CD4-positive, CD25-positive, alpha-beta regulatory T cell (primary cell): ENCODE data around the gene CUL4A. TPM values are rescaled to one million over a fixed set of nuclear protein-coding genes. Genes with fewer than 3 reads are reported as not detected.

Experiments
- ATAC-seq, 2 donors: fragments of 150-1000 bp; cut with Tn5 transposase; one replicate each; pipeline ENCODE4 v1.10.0; 2021; ENCODE audit warnings: low read depth in 2 of 2, moderate number of reproducible peaks in 2 of 2, moderate library complexity in 1 of 2
- DNase-seq, 3 donors: peaks; one replicate each; pipeline versions ENCODE4 v3.0.0 to v3.0.0-alpha.2; 2012 to 2022; ENCODE audit warnings: mixed read lengths in 1 of 3
- H3K27ac ChIP-seq: one replicate; pipeline ENCODE4 v1.7.0; 2013; ENCODE audit warnings: mild to moderate bottlenecking, low read length; ENCODE audit not compliant: insufficient read depth, poor library complexity, severe bottlenecking
- H3K27me3 ChIP-seq: one replicate; pipeline ENCODE4 v1.7.0; 2013; ENCODE audit warnings: low read length; ENCODE audit not compliant: control insufficient read depth, insufficient read depth
- H3K36me3 ChIP-seq: one replicate; pipeline ENCODE4 v1.7.0; 2013; ENCODE audit warnings: mild to moderate bottlenecking, low read length, moderate library complexity; ENCODE audit not compliant: control insufficient read depth, insufficient read depth
- H3K4me1 ChIP-seq: 2 replicates; pipeline ENCODE4 v1.7.0; 2013; ENCODE audit warnings: mild to moderate bottlenecking, low read length; ENCODE audit not compliant: insufficient read depth, control insufficient read depth, poor library complexity, severe bottlenecking
- H3K4me3 ChIP-seq: one replicate; pipeline ENCODE4 v1.7.0; 2013; ENCODE audit warnings: low read depth, mild to moderate bottlenecking, low read length, moderate library complexity
- H3K9me3 ChIP-seq, 2 experiments: 1 replicate in 1 of 2; 2 replicates in 1 of 2; pipeline ENCODE4 v1.7.0; 2013; ENCODE audit warnings: low read length in 2 of 2, mild to moderate bottlenecking in 1 of 2, moderate library complexity in 1 of 2; ENCODE audit not compliant: control insufficient read depth in 2 of 2
- H3K27ac Mint-ChIP-seq, 3 donors: one replicate each; pipeline ENCODE4 v1.8.0; 2020 to 2022; ENCODE audit warnings: mild to moderate bottlenecking in 3 of 3, mixed read lengths in 3 of 3, moderate library complexity in 2 of 3
- H3K27me3 Mint-ChIP-seq: one replicate; pipeline ENCODE4 v1.8.0; 2022; ENCODE audit warnings: mild to moderate bottlenecking, mixed read lengths
- H3K36me3 Mint-ChIP-seq: one replicate; pipeline ENCODE4 v1.8.0; 2020; ENCODE audit warnings: mixed read lengths
- H3K4me1 Mint-ChIP-seq, 4 donors: one replicate each; pipeline ENCODE4 v1.8.0; 2020 to 2022; ENCODE audit warnings: mixed read lengths in 4 of 4, mild to moderate bottlenecking in 1 of 4
- H3K4me3 Mint-ChIP-seq, 4 donors: one replicate each; pipeline ENCODE4 v1.8.0; 2020 to 2022; ENCODE audit warnings: mild to moderate bottlenecking in 4 of 4, mixed read lengths in 4 of 4, moderate library complexity in 3 of 4
- H3K9me3 Mint-ChIP-seq, 7 donors: one replicate each; pipeline ENCODE4 v1.8.0; 2020 to 2022; ENCODE audit warnings: mixed read lengths in 7 of 7, mild to moderate bottlenecking in 3 of 7, moderate library complexity in 2 of 7
- polyA plus RNA-seq, 4 donors: library from polyadenylated mRNA; unstranded; fragments of 300-500 nt; fragmentation: Illumina TruSeq; gene quantifications; one replicate each; pipeline ENCODE4 v1.2.3, GENCODE V29; 2021
- total RNA-seq: library from RNA; stranded (reverse); gene quantifications from one replicate; pipeline ENCODE4 v1.2.3, GENCODE V29; 2022

Gene CUL4A
- total and polyA plus RNA-seq, 5 donors from 2014 or later, result 46.5 to 76.4 (median 53.1) TPM

GRCh38 chr13:113220877-113221276 is 11.5 kb downstream of the CUL4A start:
- Histone ChIP-seq H3K27ac (no peak overlapping the region), H3K4me1 (peaks cover 3% of the 10 kb centered on the region), H3K27me3 (no peaks in the 10 kb centered on the region), H3K9me3 (no peaks in the 10 kb centered on the region), H3K36me3 (peaks cover 70% of the 10 kb centered on the region), H3K4me3 (no peak overlapping the region)
- Mint-ChIP-seq H3K27ac (no peak overlapping the region), H3K36me3 (peaks cover 36% of the 10 kb centered on the region), H3K27me3 (no peaks in the 10 kb centered on the region), H3K9me3 (no peaks in the 10 kb centered on the region), H3K4me3 (no peak overlapping the region), H3K4me1 (peaks cover 0 to 25% (median 21%) of the 10 kb centered on the region in 4 donors)
- peak in 1 of 2 donors; percentile 42 for ATAC-seq
- DNase-seq, result no peak

GRCh38 chr13:113223070-113223469 is 13.7 kb downstream of the CUL4A start:
- DNase-seq (no peak), ATAC-seq (no peak)
- Histone ChIP-seq H3K9me3 (no peaks in the 10 kb centered on the region), H3K27ac (no peak overlapping the region), H3K27me3 (no peaks in the 10 kb centered on the region), H3K36me3 (peaks cover 88% of the 10 kb centered on the region), H3K4me3 (no peak overlapping the region), H3K4me1 (no peaks in the 10 kb centered on the region)
- peaks cover 0 to 22% (median 19%) of the 10 kb centered on the region in 4 donors for H3K4me1 Mint-ChIP-seq
- H3K36me3 Mint-ChIP-seq, result peaks cover 43% of the 10 kb centered on the region
- no peaks in the 10 kb centered on the region for H3K9me3 Mint-ChIP-seq
- no peak overlapping the region for H3K27ac Mint-ChIP-seq
- H3K4me3 Mint-ChIP-seq, result no peak overlapping the region
- H3K27me3 Mint-ChIP-seq, result no peaks in the 10 kb centered on the region

GRCh38 chr13:113224486-113224885 is 15.1 kb downstream of the CUL4A start:
- H3K27ac Mint-ChIP-seq, result no peak overlapping the region
- H3K36me3 Mint-ChIP-seq, result peaks cover 49% of the 10 kb centered on the region
- no peaks in the 10 kb centered on the region for H3K4me1 ChIP-seq
- H3K4me3 ChIP-seq, result no peak overlapping the region
- peaks cover 0 to 2% (median 0%) of the 10 kb centered on the region in 7 donors for H3K9me3 Mint-ChIP-seq
- H3K4me3 Mint-ChIP-seq, result no peak overlapping the region
- no peaks in the 10 kb centered on the region for H3K27me3 ChIP-seq
- no peak for ATAC-seq
- peaks cover 85% of the 10 kb centered on the region for H3K36me3 ChIP-seq
- H3K9me3 ChIP-seq, result no peaks in the 10 kb centered on the region
- no peak for DNase-seq
- H3K27me3 Mint-ChIP-seq, result no peaks in the 10 kb centered on the region
- H3K27ac ChIP-seq, result no peak overlapping the region
- peaks cover 0 to 19% (median 17%) of the 10 kb centered on the region in 4 donors for H3K4me1 Mint-ChIP-seq

GRCh38 chr13:113225515-113225914 is 16.1 kb downstream of the CUL4A start:
- H3K4me1 Mint-ChIP-seq, result peaks cover 0 to 17% (median 14%) of the 10 kb centered on the region in 4 donors
- no peak overlapping the region for H3K27ac Mint-ChIP-seq
- peaks cover 0 to 2% (median 0%) of the 10 kb centered on the region in 7 donors for H3K9me3 Mint-ChIP-seq
- H3K36me3 Mint-ChIP-seq, result peaks cover 53% of the 10 kb centered on the region
- H3K27me3 Mint-ChIP-seq, result no peaks in the 10 kb centered on the region
- Histone ChIP-seq H3K4me1 (no peaks in the 10 kb centered on the region), H3K36me3 (peaks cover 85% of the 10 kb centered on the region), H3K27me3 (no peaks in the 10 kb centered on the region), H3K27ac (no peak overlapping the region), H3K4me3 (no peak overlapping the region), H3K9me3 (no peaks in the 10 kb centered on the region)
- H3K4me3 Mint-ChIP-seq, result no peak overlapping the region
- ATAC-seq (no peak), DNase-seq (no peak)

GRCh38 chr13:113226873-113227450 is 17.5 kb downstream of the CUL4A start:
- Mint-ChIP-seq H3K9me3 (peaks cover 0 to 2% (median 0%) of the 10 kb centered on the region in 7 donors), H3K36me3 (peaks cover 52% of the 10 kb centered on the region), H3K27ac (no peak overlapping the region)

GRCh38 chr13:113229161-113229560 is 19.7 kb downstream of the CUL4A start:
- Histone ChIP-seq H3K4me1 (no peaks in the 10 kb centered on the region), H3K27ac (no peak overlapping the region), H3K27me3 (no peaks in the 10 kb centered on the region), H3K4me3 (no peak overlapping the region), H3K36me3 (peaks cover 71% of the 10 kb centered on the region), H3K9me3 (no peaks in the 10 kb centered on the region)
- Mint-ChIP-seq H3K36me3 (peaks cover 43% of the 10 kb centered on the region), H3K4me1 (peaks cover 0 to 17% (median under 1%) of the 10 kb centered on the region in 4 donors), H3K9me3 (peaks cover 0 to 2% (median 0%) of the 10 kb centered on the region in 7 donors), H3K4me3 (no peak overlapping the region), H3K27ac (peak overlapping the region in 1 of 3 donors; percentile 63), H3K27me3 (no peaks in the 10 kb centered on the region)
- no peak for DNase-seq
- no peak for ATAC-seq

More at GRCh38 chr13:113226873-113227450, 17.5 kb downstream of the CUL4A start:
- Mint-ChIP-seq H3K4me3 (no peak overlapping the region), H3K4me1 (peaks cover 0 to 13% (median 8%) of the 10 kb centered on the region in 4 donors), H3K27me3 (no peaks in the 10 kb centered on the region)
- Histone ChIP-seq H3K4me3 (no peak overlapping the region), H3K9me3 (no peaks in the 10 kb centered on the region), H3K27ac (no peak overlapping the region), H3K36me3 (peaks cover 79% of the 10 kb centered on the region), H3K4me1 (no peaks in the 10 kb centered on the region), H3K27me3 (no peaks in the 10 kb centered on the region)
- DNase-seq (no peak), ATAC-seq (no peak)

GRCh38 chr13:113229791-113230190 is 20.4 kb downstream of the CUL4A start:
- H3K27me3 Mint-ChIP-seq, result no peaks in the 10 kb centered on the region
- Histone ChIP-seq H3K9me3 (no peaks in the 10 kb centered on the region), H3K4me1 (no peaks in the 10 kb centered on the region), H3K36me3 (peaks cover 71% of the 10 kb centered on the region), H3K4me3 (no peak overlapping the region), H3K27ac (no peak overlapping the region), H3K27me3 (no peaks in the 10 kb centered on the region)
- ATAC-seq, result no peak
- DNase-seq, result no peak
- peaks cover 0 to 2% (median 0%) of the 10 kb centered on the region in 7 donors for H3K9me3 Mint-ChIP-seq
- no peak overlapping the region for H3K4me3 Mint-ChIP-seq
- no peak overlapping the region for H3K27ac Mint-ChIP-seq
- H3K36me3 Mint-ChIP-seq, result peaks cover 42% of the 10 kb centered on the region
- peaks cover 0 to 11% (median under 1%) of the 10 kb centered on the region in 4 donors for H3K4me1 Mint-ChIP-seq
